Gastrocnemius medialis (tissue), 4 donors: ENCODE results near the gene LRP1.

Experiments
- POLR2A ChIP-seq, 2 donors: fragments of 450-650 bp; IDR thresholded peaks; one replicate each; pipeline ENCODE4 v1.6.1; 2017; ENCODE audit warnings: antibody characterized with exemption in 2 of 2, mild to moderate bottlenecking in 2 of 2, moderate library complexity in 2 of 2
- TF ChIP-seq, protein P1 (sequence below), 5 experiments: fragments of 450-650 bp in 3 of 5; fragments of 200-600 bp in 2 of 5; sonication (generic) in 2 of 5; IDR thresholded peaks in 4 of 5; conservative IDR thresholded peaks in 1 of 5; 1 replicate in 4 of 5; 2 replicates in 1 of 5; pipeline ENCODE4 v1.5.1; 2016 to 2019; ENCODE audit warnings: antibody characterized with exemption in 5 of 5, mild to moderate bottlenecking in 3 of 5, moderate library complexity in 3 of 5

DNA sequence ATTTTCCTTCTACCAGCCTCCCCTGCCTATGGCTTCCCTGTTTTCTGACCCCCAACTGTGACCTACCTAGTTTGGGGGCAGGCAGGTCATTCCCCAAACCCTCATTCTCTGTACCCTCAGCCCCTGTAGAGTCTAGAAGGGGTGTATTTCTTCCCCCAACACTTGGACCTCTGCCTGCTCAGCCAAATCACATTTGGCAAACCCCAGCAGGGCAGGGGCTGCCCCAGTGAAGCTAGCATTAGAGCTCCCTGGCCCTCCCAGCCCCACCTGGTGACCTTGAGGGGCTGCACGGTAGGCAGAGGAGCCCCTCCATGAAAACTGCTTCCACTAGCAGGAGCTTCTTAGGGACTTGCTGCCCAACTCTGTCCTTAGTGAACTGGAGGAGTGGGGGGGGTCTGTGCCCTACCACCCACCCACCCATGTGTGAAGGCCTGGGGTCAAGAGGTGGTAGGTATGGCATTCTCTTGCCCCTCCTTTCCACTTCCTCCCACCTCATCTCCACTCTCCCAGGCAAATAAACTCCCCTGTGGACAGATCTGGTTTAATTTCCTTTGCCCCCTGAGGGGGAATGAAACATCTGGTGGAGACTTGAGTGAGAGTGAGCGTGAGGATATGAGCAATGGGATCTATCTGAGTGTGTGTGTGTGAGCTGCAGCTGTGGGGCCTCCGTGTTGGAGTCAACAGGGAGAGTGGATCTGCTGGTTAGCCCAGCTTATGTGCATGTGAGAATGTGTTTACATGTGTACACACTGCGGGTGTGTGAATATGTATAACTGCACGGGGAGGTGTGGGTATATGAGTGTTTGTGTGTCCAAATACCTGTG, 90.0 kb downstream of the LRP1 start:
- TF ChIP-seq, protein P1, sequence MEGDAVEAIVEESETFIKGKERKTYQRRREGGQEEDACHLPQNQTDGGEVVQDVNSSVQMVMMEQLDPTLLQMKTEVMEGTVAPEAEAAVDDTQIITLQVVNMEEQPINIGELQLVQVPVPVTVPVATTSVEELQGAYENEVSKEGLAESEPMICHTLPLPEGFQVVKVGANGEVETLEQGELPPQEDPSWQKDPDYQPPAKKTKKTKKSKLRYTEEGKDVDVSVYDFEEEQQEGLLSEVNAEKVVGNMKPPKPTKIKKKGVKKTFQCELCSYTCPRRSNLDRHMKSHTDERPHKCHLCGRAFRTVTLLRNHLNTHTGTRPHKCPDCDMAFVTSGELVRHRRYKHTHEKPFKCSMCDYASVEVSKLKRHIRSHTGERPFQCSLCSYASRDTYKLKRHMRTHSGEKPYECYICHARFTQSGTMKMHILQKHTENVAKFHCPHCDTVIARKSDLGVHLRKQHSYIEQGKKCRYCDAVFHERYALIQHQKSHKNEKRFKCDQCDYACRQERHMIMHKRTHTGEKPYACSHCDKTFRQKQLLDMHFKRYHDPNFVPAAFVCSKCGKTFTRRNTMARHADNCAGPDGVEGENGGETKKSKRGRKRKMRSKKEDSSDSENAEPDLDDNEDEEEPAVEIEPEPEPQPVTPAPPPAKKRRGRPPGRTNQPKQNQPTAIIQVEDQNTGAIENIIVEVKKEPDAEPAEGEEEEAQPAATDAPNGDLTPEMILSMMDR (IDR thresholded peaks at IDR 0.05 in 4 of 5, conservative IDR thresholded peaks at IDR 0.05 in 1 of 5), result no peak
- no peak for TF ChIP-seq POLR2A (IDR thresholded peaks at IDR 0.05)
